VCaP (cell line): ENCODE data around the gene C10orf67.
"Not testable (repeated sequence)": the region's sequence is repeated elsewhere in the genome, so short reads cannot be mapped to it uniquely, and the experiment has no call there.

Source experiments
- H3K27ac ChIP-seq: fragments of 450-650 bp; 2 replicates; pipeline ENCODE4 v1.5.1; 2017
- CTCF ChIP-seq: fragments of 450-650 bp; conservative IDR thresholded peaks from 2 replicates; pipeline ENCODE4 v1.5.1; 2017; ENCODE audit warnings: mild to moderate bottlenecking, moderate library complexity

The C10orf67 gene

GRCh38 chr10:23344241-23344841 is at the start of gene C10orf67:
TSS of gene C10orf67 (minus strand) at chr10:23344797. CDS start at chr10:23344774, 23 bp downstream.
- peak within 1 kb of the TSS; percentile 44; the same call in 1 of the 2 replicates for H3K27ac ChIP-seq
- no peak for TF ChIP-seq CTCF

GRCh38 chr10:23391821-23392220 is 47.2 kb upstream of the C10orf67 start:
- H3K27ac ChIP-seq, result no peak overlapping the region
- TF ChIP-seq CTCF, result no peak

GRCh38 chr10:23390809-23391208 is 46.2 kb upstream of the C10orf67 start:
- no peak for TF ChIP-seq CTCF
- H3K27ac ChIP-seq, result no peak overlapping the region

GRCh38 chr10:23390408-23390807 is 45.8 kb upstream of the C10orf67 start:
- H3K27ac ChIP-seq, result not testable (repeated sequence)

GRCh38 chr10:23387516-23387915 is 42.9 kb upstream of the C10orf67 start:
- H3K27ac ChIP-seq, result not testable (repeated sequence)

- no peak for TF ChIP-seq CTCF
- no peak overlapping the region for H3K27ac ChIP-seq
Observed at GRCh38 chr10:23386052-23386451, 41.5 kb upstream of the C10orf67 start.

- H3K27ac ChIP-seq, result no peak overlapping the region
- no peak for TF ChIP-seq CTCF
Observed at GRCh38 chr10:23384364-23384763, 39.8 kb upstream of the C10orf67 start.

GRCh38 chr10:23383637-23384036 is 39.0 kb upstream of the C10orf67 start:
- no peak overlapping the region for H3K27ac ChIP-seq
- TF ChIP-seq CTCF, result no peak
